Measurements from ENCODE around the gene VCP.

DNA sequence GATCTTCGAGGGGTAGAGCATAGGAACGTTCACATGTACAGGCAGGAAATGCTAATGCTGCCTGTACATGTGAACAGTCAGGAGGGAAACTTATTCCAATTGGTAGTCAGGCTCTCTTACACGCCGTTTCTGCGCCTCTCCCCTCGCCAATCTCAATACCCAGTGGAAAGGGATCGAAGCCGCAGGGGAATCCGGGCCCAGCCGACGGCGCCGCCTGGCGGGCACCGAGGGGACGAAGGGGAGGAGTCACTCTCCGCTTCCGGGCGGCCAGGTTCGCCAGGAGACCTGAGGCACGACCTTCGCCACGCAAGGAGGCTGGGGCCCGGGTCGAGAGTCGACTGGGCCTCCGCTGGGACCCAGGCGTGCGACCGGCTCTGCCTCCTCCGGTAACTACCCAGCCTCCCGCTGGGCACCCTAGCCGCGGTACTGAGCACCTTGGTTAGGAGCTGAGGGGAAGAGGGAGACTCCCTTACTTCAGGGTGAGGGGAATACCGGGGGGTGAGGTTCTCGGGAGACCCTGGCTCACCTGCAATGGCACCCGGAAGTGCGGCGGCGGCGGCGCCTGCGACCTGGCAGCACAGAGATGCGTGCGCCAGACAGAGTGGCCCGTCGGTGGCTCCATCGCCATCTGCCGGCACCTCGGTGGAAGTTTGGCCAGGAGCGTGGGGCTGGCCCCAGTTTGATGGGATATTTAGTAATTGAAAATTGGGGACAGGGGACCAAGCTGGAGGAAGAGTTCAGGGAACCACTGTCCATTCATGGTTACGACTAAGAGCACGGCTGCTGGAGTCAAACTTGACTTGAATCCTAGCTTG, 23.8 kb upstream of the VCP start, which contains the start of gene PIGO:
- peak; percentile 8 to 13 for TF ChIP-seq POLR2A (IDR thresholded peaks at IDR 0.05)
- peak; percentile 57 to 96 (median 81) for TF ChIP-seq CTCF (IDR thresholded peaks at IDR 0.05)

Measured in tibial nerve (tissue), 3 donors.